MM.1S (cell line): ENCODE data around the gene PIGU.

Experiments used
- EZH2 ChIP-seq: fragments of 300-600 bp; sonication (generic); optimal IDR thresholded peaks from 2 replicates; pipeline ENCODE3; 2017; ENCODE audit warnings: low read depth, mild to moderate bottlenecking, antibody characterized with exemption, low read length, mixed read lengths
- TF ChIP-seq, protein P1 (sequence below): fragments of 300-600 bp; sonication (generic); IDR thresholded peaks from 2 replicates; pipeline ENCODE4 v1.5.1; 2016; ENCODE audit warnings: antibody characterized with exemption, low read length, mixed read lengths

DNA sequence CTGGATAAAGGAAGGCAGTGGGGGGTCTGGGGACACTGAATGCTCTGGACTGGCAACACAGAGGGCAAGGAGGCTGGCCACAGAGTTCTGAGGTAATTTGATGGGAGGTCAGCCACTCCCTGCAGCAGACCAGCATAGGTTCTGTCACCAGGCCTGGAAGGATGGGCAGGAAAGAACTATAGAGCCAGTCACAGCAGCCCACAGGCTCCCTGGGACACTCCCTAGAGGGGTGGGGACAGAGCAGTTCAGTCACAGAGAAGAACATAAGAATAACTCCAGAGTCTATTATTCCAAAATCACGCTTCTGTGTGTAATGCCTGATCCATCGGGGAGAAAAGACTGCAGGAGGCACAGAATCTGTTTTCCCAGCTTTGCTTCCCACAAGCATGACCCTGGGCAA lies 141.0 kb downstream of the PIGU start:
- TF ChIP-seq, protein P1, sequence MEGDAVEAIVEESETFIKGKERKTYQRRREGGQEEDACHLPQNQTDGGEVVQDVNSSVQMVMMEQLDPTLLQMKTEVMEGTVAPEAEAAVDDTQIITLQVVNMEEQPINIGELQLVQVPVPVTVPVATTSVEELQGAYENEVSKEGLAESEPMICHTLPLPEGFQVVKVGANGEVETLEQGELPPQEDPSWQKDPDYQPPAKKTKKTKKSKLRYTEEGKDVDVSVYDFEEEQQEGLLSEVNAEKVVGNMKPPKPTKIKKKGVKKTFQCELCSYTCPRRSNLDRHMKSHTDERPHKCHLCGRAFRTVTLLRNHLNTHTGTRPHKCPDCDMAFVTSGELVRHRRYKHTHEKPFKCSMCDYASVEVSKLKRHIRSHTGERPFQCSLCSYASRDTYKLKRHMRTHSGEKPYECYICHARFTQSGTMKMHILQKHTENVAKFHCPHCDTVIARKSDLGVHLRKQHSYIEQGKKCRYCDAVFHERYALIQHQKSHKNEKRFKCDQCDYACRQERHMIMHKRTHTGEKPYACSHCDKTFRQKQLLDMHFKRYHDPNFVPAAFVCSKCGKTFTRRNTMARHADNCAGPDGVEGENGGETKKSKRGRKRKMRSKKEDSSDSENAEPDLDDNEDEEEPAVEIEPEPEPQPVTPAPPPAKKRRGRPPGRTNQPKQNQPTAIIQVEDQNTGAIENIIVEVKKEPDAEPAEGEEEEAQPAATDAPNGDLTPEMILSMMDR = no peak
- TF ChIP-seq EZH2 = no peak
